GM23248 (cell line): ENCODE results near the gene LRCH2. TPM values are rescaled to one million over a fixed set of nuclear protein-coding genes. Genes with fewer than 3 reads are reported as not detected.

Experiments used
- DNase-seq: peaks from one replicate; pipeline ENCODE4 v3.0.0-alpha.2; 2015
- H2AFZ ChIP-seq: fragments of 200-600 bp; sonication (generic); 2 replicates; pipeline ENCODE4 v1.6.1; 2016; ENCODE audit warnings: antibody characterized with exemption
- H3F3A ChIP-seq: fragments of 200-600 bp; sonication (generic); 2 replicates; pipeline ENCODE4 v1.6.1; 2016; ENCODE audit warnings: mild to moderate bottlenecking, antibody characterized with exemption, mixed run types; ENCODE audit not compliant: insufficient read depth
- H3K27ac ChIP-seq: fragments of 200-600 bp; sonication (generic); 2 replicates; pipeline ENCODE4 v1.5.1; 2016; ENCODE audit warnings: mild to moderate bottlenecking
- H3K27me3 ChIP-seq: fragments of 200-600 bp; sonication (generic); replicated peaks from 2 replicates; pipeline ENCODE4 v1.6.1; 2016; ENCODE audit warnings: mild to moderate bottlenecking; ENCODE audit not compliant: insufficient read depth
- H3K36me3 ChIP-seq: fragments of 200-600 bp; sonication (generic); 2 replicates; pipeline ENCODE4 v1.6.1; 2016; ENCODE audit warnings: low read depth, mild to moderate bottlenecking
- H3K4me1 ChIP-seq: fragments of 200-600 bp; sonication (generic); 2 replicates; pipeline ENCODE4 v1.6.1; 2016; ENCODE audit warnings: mild to moderate bottlenecking; ENCODE audit not compliant: insufficient read depth
- H3K4me2 ChIP-seq: fragments of 200-600 bp; sonication (generic); one replicate; pipeline ENCODE4 v1.6.1; 2016; ENCODE audit warnings: mild to moderate bottlenecking; ENCODE audit not compliant: unreplicated experiment
- H3K4me3 ChIP-seq: fragments of 200-600 bp; sonication (generic); 2 replicates; pipeline ENCODE4 v1.5.1; 2016; ENCODE audit warnings: mild to moderate bottlenecking
- H3K79me2 ChIP-seq: fragments of 200-600 bp; sonication (generic); 2 replicates; pipeline ENCODE4 v1.6.1; 2016; ENCODE audit warnings: mild to moderate bottlenecking; ENCODE audit not compliant: insufficient read depth
- H3K9ac ChIP-seq: fragments of 200-600 bp; sonication (generic); 2 replicates; pipeline ENCODE4 v1.6.1; 2016; ENCODE audit warnings: mild to moderate bottlenecking
- H3K9me2 ChIP-seq: fragments of 200-600 bp; sonication (generic); 2 replicates; pipeline ENCODE4 v1.6.1; 2016; ENCODE audit warnings: mixed run types, mild to moderate bottlenecking, moderate library complexity; ENCODE audit not compliant: insufficient read depth
- H3K9me3 ChIP-seq: fragments of 200-600 bp; sonication (generic); one replicate; pipeline ENCODE4 v1.6.1; 2017; ENCODE audit warnings: low read depth
- H4K20me1 ChIP-seq: fragments of 200-600 bp; sonication (generic); 2 replicates; pipeline ENCODE4 v1.6.0; 2016; ENCODE audit not compliant: insufficient read depth
- EZH2 ChIP-seq: fragments of 200-600 bp; sonication (generic); IDR thresholded peaks from 2 replicates; pipeline ENCODE4 v1.6.1; 2018; ENCODE audit warnings: antibody characterized with exemption, mild to moderate bottlenecking; ENCODE audit not compliant: insufficient read depth, poor library complexity, severe bottlenecking
- EZH2phosphoT487 ChIP-seq: fragments of 200-600 bp; sonication (generic); IDR thresholded peaks from 2 replicates; pipeline ENCODE4 v1.6.1; 2018; ENCODE audit warnings: antibody characterized with exemption, moderate library complexity, mild to moderate bottlenecking, low read depth; ENCODE audit not compliant: insufficient read depth
- WGBS, 2 experiments: methylation state at CpG; one replicate each; pipeline ENCODE4 v1.1.6; 2015 to 2017; ENCODE audit warnings: low lambda C conversion rate in 2 of 2, low coverage in 1 of 2; ENCODE audit errors: missing lambda C conversion rate in 2 of 2; 5-methylcytosine and 5-hydroxymethylcytosine counted together
- in situ Hi-C: fragments of 300-500 bp; cut with MboI; formaldehyde crosslinking; loops from 2 replicates; pipeline ENCODE4 v1.15.0; 2020
- polyA plus RNA-seq: library from polyadenylated mRNA; unstranded; fragments of >200 nt; fragmentation: Nextera tagmentation; extraction: Ambion mirVana; gene quantifications from 2 replicates; pipeline ENCODE4 v1.2.1, GENCODE V29; 2016
- total RNA-seq: library from RNA; depleted of rRNA; stranded (reverse); fragments of >200 nt; shearing (Covaris generic); gene quantifications from 2 replicates; pipeline ENCODE4 v1.2.3, GENCODE V29; 2014

LRCH2 gene
- total and polyA plus RNA-seq, 2 experiments from 2014 or later = 1.0 to 2.4 TPM

DNA sequence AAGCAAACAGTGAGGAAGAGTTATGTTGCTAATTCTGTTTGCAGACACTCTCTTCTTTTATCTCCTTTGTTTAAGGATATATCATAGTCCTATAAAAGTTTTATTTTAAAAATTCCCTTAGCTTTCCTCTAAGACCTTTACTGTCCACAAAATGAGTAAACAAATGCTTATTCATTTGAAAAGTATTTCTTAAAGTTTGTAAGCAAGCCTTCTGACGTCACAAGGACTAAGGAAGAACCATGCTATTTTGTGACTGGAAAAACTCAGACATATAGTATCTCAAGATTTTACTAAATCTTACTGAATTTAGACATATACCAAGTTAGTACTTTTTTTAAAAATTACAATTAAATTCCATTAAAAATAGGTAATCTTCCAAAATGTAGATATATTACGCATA, 49.9 kb downstream of the LRCH2 start:
- Histone ChIP-seq H3K27me3 (no peaks in the 10 kb centered on the region), H3F3A (no peaks in the 10 kb centered on the region), H4K20me1 (no peaks in the 10 kb centered on the region), H3K4me1 (peaks cover 9% of the 10 kb centered on the region), H3K79me2 (no peaks in the 10 kb centered on the region), H3K4me2 (no peak overlapping the region), H3K9me3 (no peaks in the 10 kb centered on the region), H3K36me3 (no peaks in the 10 kb centered on the region), H3K4me3 (no peak overlapping the region), H2AFZ (no peak overlapping the region), H3K9ac (no peak overlapping the region), H3K9me2 (no peaks in the 10 kb centered on the region), H3K27ac (no peak overlapping the region)
- in situ Hi-C loops = no loop called here
- peak; percentile 68 for DNase-seq
- 47 to 52% methylated on average over 2 of the region's 2 CpGs for WGBS, 2 experiments
- TF ChIP-seq EZH2 = no peak
- TF ChIP-seq EZH2phosphoT487 = no peak

DNA sequence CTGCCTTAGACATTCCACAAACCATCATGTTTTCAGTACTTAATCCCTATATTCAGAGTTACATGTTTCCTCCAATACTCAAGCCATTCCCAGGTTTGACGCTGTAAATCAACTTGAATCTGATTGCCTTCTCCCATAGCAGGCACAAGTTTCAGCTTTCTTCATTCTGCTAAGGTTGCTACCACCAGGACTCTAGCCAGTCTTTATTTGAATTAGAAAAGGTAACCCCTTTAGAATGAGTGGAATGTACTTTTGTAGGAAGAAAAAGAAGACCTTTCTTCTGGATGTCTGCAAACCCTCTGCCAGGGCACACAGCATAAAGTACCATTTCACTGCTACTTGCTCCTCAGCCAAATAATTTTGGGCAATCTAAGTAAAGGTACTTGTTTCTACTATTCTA, 55.4 kb downstream of the LRCH2 start:
- H3K9ac ChIP-seq = no peak overlapping the region
- H3K4me1 ChIP-seq = no peaks in the 10 kb centered on the region
- WGBS, 2 experiments = 91 to 96% methylated on average over 1 of the region's 1 CpG
- H3K4me3 ChIP-seq = no peak overlapping the region
- H3K9me3 ChIP-seq = no peaks in the 10 kb centered on the region
- no peak overlapping the region for H2AFZ ChIP-seq
- H3K79me2 ChIP-seq = no peaks in the 10 kb centered on the region
- no peaks in the 10 kb centered on the region for H3F3A ChIP-seq
- in situ Hi-C loops = no loop called here
- no peaks in the 10 kb centered on the region for H3K9me2 ChIP-seq
- H3K27ac ChIP-seq = no peak overlapping the region
- H3K27me3 ChIP-seq = no peaks in the 10 kb centered on the region
- DNase-seq = no peak
- no peaks in the 10 kb centered on the region for H4K20me1 ChIP-seq
- no peak overlapping the region for H3K4me2 ChIP-seq
- no peak for TF ChIP-seq EZH2
- TF ChIP-seq EZH2phosphoT487 = no peak
- no peaks in the 10 kb centered on the region for H3K36me3 ChIP-seq

DNA sequence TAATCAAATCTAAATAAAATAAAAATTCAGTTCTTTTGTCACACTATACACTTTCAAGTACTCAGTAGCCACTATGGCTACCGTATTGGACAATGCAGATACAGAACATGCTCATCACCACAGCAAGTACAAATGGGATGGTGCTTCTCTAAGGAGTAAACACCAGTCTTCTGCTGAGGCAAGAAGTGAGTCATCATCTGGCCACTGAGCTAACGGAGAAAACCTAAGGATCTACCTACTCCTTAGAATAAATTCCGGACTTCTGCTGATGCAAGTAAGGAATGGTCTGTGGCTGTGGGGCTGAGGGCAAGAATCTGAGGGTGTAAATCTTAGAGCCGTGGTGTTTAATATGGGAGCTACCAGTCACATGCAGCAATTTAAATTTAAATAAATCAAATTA, 56.0 kb downstream of the LRCH2 start:
- WGBS, 2 experiments = 90 to 99% methylated on average over 4 of the region's 4 CpGs
- Histone ChIP-seq H3F3A (no peaks in the 10 kb centered on the region), H3K9me2 (no peaks in the 10 kb centered on the region), H4K20me1 (no peaks in the 10 kb centered on the region), H3K27me3 (no peaks in the 10 kb centered on the region), H3K9me3 (no peaks in the 10 kb centered on the region), H3K27ac (no peak overlapping the region), H3K4me1 (no peaks in the 10 kb centered on the region), H3K36me3 (no peaks in the 10 kb centered on the region), H3K4me3 (no peak overlapping the region), H2AFZ (no peak overlapping the region), H3K9ac (no peak overlapping the region), H3K4me2 (no peak overlapping the region), H3K79me2 (no peaks in the 10 kb centered on the region)
- in situ Hi-C loops = no loop called here
- DNase-seq = peak; percentile 4
- TF ChIP-seq EZH2phosphoT487 (no peak), EZH2 (no peak)

DNA sequence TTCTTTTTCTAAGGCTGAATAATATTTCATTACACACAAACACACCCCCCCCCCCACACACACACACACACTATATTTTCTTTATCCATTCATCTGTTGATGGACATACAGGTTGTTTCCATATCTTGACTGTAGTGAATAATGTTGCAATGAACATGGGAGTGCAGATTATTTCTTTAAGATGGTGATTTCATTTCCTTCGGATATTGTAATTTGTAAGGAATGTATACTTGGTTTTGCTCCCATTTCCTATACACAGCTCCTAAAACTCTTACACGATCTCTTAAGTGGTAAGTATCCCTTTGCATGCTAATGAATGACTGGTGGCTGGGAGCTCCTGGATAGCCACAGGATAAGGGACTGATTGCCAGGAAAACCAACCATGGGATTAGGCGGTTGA, 59.3 kb downstream of the LRCH2 start:
- in situ Hi-C loops = no loop called here
- Histone ChIP-seq H3K4me1 (no peaks in the 10 kb centered on the region), H3K27me3 (no peaks in the 10 kb centered on the region), H4K20me1 (no peaks in the 10 kb centered on the region), H3K36me3 (no peaks in the 10 kb centered on the region), H2AFZ (no peak overlapping the region), H3K4me3 (no peak overlapping the region), H3K9me2 (no peaks in the 10 kb centered on the region), H3K79me2 (no peaks in the 10 kb centered on the region), H3K27ac (no peak overlapping the region), H3F3A (no peaks in the 10 kb centered on the region), H3K4me2 (no peak overlapping the region), H3K9me3 (no peaks in the 10 kb centered on the region), H3K9ac (no peak overlapping the region)
- 75 to 78% methylated on average over 2 to 3 of the region's 3 CpGs for WGBS, 2 experiments
- no peak for TF ChIP-seq EZH2
- no peak for TF ChIP-seq EZH2phosphoT487
- no peak for DNase-seq

DNA sequence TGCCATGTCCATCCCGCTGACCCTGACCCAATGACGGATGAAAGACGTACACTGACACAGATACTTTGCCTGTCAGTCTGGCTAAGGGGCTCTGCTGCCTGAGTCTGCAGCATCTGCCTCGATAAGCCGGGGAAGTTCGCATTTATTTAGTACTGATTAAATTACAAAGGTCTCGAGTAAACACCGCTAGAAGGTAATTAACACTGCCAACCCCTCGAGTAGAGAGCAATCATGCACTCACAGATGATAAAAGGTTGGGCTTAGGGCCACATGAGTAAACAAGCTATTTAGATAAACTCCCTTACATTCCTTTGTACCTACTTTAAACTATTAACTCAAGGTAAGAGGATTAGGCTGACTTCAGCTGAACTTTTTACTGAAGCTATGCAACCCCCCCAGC, 60.7 kb downstream of the LRCH2 start:
- DNase-seq = no peak
- Histone ChIP-seq H3K4me1 (no peaks in the 10 kb centered on the region), H3K79me2 (no peaks in the 10 kb centered on the region), H3K36me3 (no peaks in the 10 kb centered on the region), H3K27ac (no peak overlapping the region), H3K4me3 (no peak overlapping the region), H4K20me1 (no peaks in the 10 kb centered on the region), H2AFZ (no peak overlapping the region), H3K27me3 (no peaks in the 10 kb centered on the region), H3K4me2 (no peak overlapping the region), H3K9ac (no peak overlapping the region), H3F3A (no peaks in the 10 kb centered on the region), H3K9me3 (no peaks in the 10 kb centered on the region), H3K9me2 (no peaks in the 10 kb centered on the region)
- TF ChIP-seq EZH2 (no peak), EZH2phosphoT487 (no peak)
- 83% methylated on average over 9 of the region's 9 CpGs for WGBS, 2 experiments
- in situ Hi-C loops = no loop called here
